ENCODE results near the gene COG1. TPM values are rescaled to one million over a fixed set of nuclear protein-coding genes. Genes with fewer than 3 reads are reported as not detected.
A peak's percentile ranks its signal among the peaks of the same experiment; 100 is the strongest.

COG1 gene
- total RNA-seq, 1 donor from 2014 or later, result 45.6 TPM

GRCh38 chr17:73157521-73157890 lies 35.3 kb upstream of the COG1 start:
- Mint-ChIP-seq H3K27me3 (ENCODE audit: unreplicated experiment) (peaks cover 8% of the 10 kb centered on the region), H3K4me3 (ENCODE audit: unreplicated experiment) (no peak overlapping the region), H3K9me3 (ENCODE audit: unreplicated experiment) (no peaks in the 10 kb centered on the region), H3K27ac (ENCODE audit: unreplicated experiment) (no peak overlapping the region), H3K36me3 (ENCODE audit: unreplicated experiment) (no peaks in the 10 kb centered on the region), H3K4me1 (ENCODE audit: unreplicated experiment) (peaks cover 28% of the 10 kb centered on the region)
- TF ChIP-seq CTCF (IDR thresholded peaks at IDR 0.05), result no peak
- no peak for DNase-seq (ENCODE audit: extremely low spot score, unreplicated experiment)

GRCh38 chr17:73158133-73158532 lies 34.7 kb upstream of the COG1 start:
- Mint-ChIP-seq H3K36me3 (ENCODE audit: unreplicated experiment) (no peaks in the 10 kb centered on the region), H3K27me3 (ENCODE audit: unreplicated experiment) (peaks cover 14% of the 10 kb centered on the region), H3K4me1 (ENCODE audit: unreplicated experiment) (peaks cover 28% of the 10 kb centered on the region), H3K4me3 (ENCODE audit: unreplicated experiment) (no peak overlapping the region), H3K27ac (ENCODE audit: unreplicated experiment) (no peak overlapping the region), H3K9me3 (ENCODE audit: unreplicated experiment) (no peaks in the 10 kb centered on the region)
- no peak for TF ChIP-seq CTCF (IDR thresholded peaks at IDR 0.05)
- DNase-seq (ENCODE audit: extremely low spot score, unreplicated experiment), result no peak

- Mint-ChIP-seq H3K9me3 (ENCODE audit: unreplicated experiment) (no peaks in the 10 kb centered on the region), H3K27me3 (ENCODE audit: unreplicated experiment) (peaks cover 17% of the 10 kb centered on the region), H3K36me3 (ENCODE audit: unreplicated experiment) (no peaks in the 10 kb centered on the region), H3K27ac (ENCODE audit: unreplicated experiment) (no peak overlapping the region), H3K4me1 (ENCODE audit: unreplicated experiment) (peaks cover 36% of the 10 kb centered on the region), H3K4me3 (ENCODE audit: unreplicated experiment) (no peak overlapping the region)
- no peak for DNase-seq (ENCODE audit: extremely low spot score, unreplicated experiment)
- TF ChIP-seq CTCF (IDR thresholded peaks at IDR 0.05), result no peak
These were observed 31.8 kb upstream of the COG1 start for GRCh38 chr17:73160980-73161630.

- TF ChIP-seq CTCF (IDR thresholded peaks at IDR 0.05), result no peak
- no peak for DNase-seq (ENCODE audit: extremely low spot score, unreplicated experiment)
- Mint-ChIP-seq H3K9me3 (ENCODE audit: unreplicated experiment) (no peaks in the 10 kb centered on the region), H3K4me1 (ENCODE audit: unreplicated experiment) (peaks cover 37% of the 10 kb centered on the region), H3K36me3 (ENCODE audit: unreplicated experiment) (peaks cover 5% of the 10 kb centered on the region), H3K4me3 (ENCODE audit: unreplicated experiment) (no peak overlapping the region), H3K27me3 (ENCODE audit: unreplicated experiment) (peaks cover 17% of the 10 kb centered on the region), H3K27ac (ENCODE audit: unreplicated experiment) (no peak overlapping the region)
These were observed 29.8 kb upstream of the COG1 start for GRCh38 chr17:73163043-73163442.

GRCh38 chr17:73165616-73166404 lies 27.0 kb upstream of the COG1 start:
- Mint-ChIP-seq H3K4me3 (ENCODE audit: unreplicated experiment) (peak overlapping the region; percentile 92), H3K4me1 (ENCODE audit: unreplicated experiment) (peaks cover 55% of the 10 kb centered on the region), H3K36me3 (ENCODE audit: unreplicated experiment) (peaks cover 27% of the 10 kb centered on the region), H3K27ac (ENCODE audit: unreplicated experiment) (peak overlapping the region; percentile 56), H3K27me3 (ENCODE audit: unreplicated experiment) (peaks cover 16% of the 10 kb centered on the region), H3K9me3 (ENCODE audit: unreplicated experiment) (no peaks in the 10 kb centered on the region)
- no peak for DNase-seq (ENCODE audit: extremely low spot score, unreplicated experiment)
- TF ChIP-seq CTCF (IDR thresholded peaks at IDR 0.05), result no peak

Measured in osteocyte (in vitro differentiated cells).